CD4-positive, CD25-positive, alpha-beta regulatory T cell (primary cell): ENCODE data around the gene OR2V2. TPM values are rescaled to one million over a fixed set of nuclear protein-coding genes. Genes with fewer than 3 reads are reported as not detected.
"Not testable (repeated sequence)": the region's sequence is repeated elsewhere in the genome, so short reads cannot be mapped to it uniquely, and the experiment has no call there.

Source experiments
- ATAC-seq, 2 donors: fragments of 150-1000 bp; cut with Tn5 transposase; one replicate each; pipeline ENCODE4 v1.10.0; 2021; ENCODE audit warnings: low read depth in 2 of 2, moderate number of reproducible peaks in 2 of 2, moderate library complexity in 1 of 2
- DNase-seq, 3 donors: peaks; one replicate each; pipeline versions ENCODE4 v3.0.0 to v3.0.0-alpha.2; 2012 to 2022; ENCODE audit warnings: mixed read lengths in 1 of 3
- H3K27ac ChIP-seq: one replicate; pipeline ENCODE4 v1.7.0; 2013; ENCODE audit warnings: mild to moderate bottlenecking, low read length; ENCODE audit not compliant: insufficient read depth, poor library complexity, severe bottlenecking
- H3K27me3 ChIP-seq: one replicate; pipeline ENCODE4 v1.7.0; 2013; ENCODE audit warnings: low read length; ENCODE audit not compliant: control insufficient read depth, insufficient read depth
- H3K36me3 ChIP-seq: one replicate; pipeline ENCODE4 v1.7.0; 2013; ENCODE audit warnings: mild to moderate bottlenecking, low read length, moderate library complexity; ENCODE audit not compliant: control insufficient read depth, insufficient read depth
- H3K4me1 ChIP-seq: 2 replicates; pipeline ENCODE4 v1.7.0; 2013; ENCODE audit warnings: mild to moderate bottlenecking, low read length; ENCODE audit not compliant: insufficient read depth, control insufficient read depth, poor library complexity, severe bottlenecking
- H3K4me3 ChIP-seq: one replicate; pipeline ENCODE4 v1.7.0; 2013; ENCODE audit warnings: low read depth, mild to moderate bottlenecking, low read length, moderate library complexity
- H3K9me3 ChIP-seq, 2 experiments: 1 replicate in 1 of 2; 2 replicates in 1 of 2; pipeline ENCODE4 v1.7.0; 2013; ENCODE audit warnings: low read length in 2 of 2, mild to moderate bottlenecking in 1 of 2, moderate library complexity in 1 of 2; ENCODE audit not compliant: control insufficient read depth in 2 of 2
- H3K27ac Mint-ChIP-seq, 3 donors: one replicate each; pipeline ENCODE4 v1.8.0; 2020 to 2022; ENCODE audit warnings: mild to moderate bottlenecking in 3 of 3, mixed read lengths in 3 of 3, moderate library complexity in 2 of 3
- H3K27me3 Mint-ChIP-seq: one replicate; pipeline ENCODE4 v1.8.0; 2022; ENCODE audit warnings: mild to moderate bottlenecking, mixed read lengths
- H3K36me3 Mint-ChIP-seq: one replicate; pipeline ENCODE4 v1.8.0; 2020; ENCODE audit warnings: mixed read lengths
- H3K4me1 Mint-ChIP-seq, 4 donors: one replicate each; pipeline ENCODE4 v1.8.0; 2020 to 2022; ENCODE audit warnings: mixed read lengths in 4 of 4, mild to moderate bottlenecking in 1 of 4
- H3K4me3 Mint-ChIP-seq, 4 donors: one replicate each; pipeline ENCODE4 v1.8.0; 2020 to 2022; ENCODE audit warnings: mild to moderate bottlenecking in 4 of 4, mixed read lengths in 4 of 4, moderate library complexity in 3 of 4
- H3K9me3 Mint-ChIP-seq, 7 donors: one replicate each; pipeline ENCODE4 v1.8.0; 2020 to 2022; ENCODE audit warnings: mixed read lengths in 7 of 7, mild to moderate bottlenecking in 3 of 7, moderate library complexity in 2 of 7
- polyA plus RNA-seq, 4 donors: library from polyadenylated mRNA; unstranded; fragments of 300-500 nt; fragmentation: Illumina TruSeq; gene quantifications; one replicate each; pipeline ENCODE4 v1.2.3, GENCODE V29; 2021
- total RNA-seq: library from RNA; stranded (reverse); gene quantifications from one replicate; pipeline ENCODE4 v1.2.3, GENCODE V29; 2022

OR2V2 gene
- total and polyA plus RNA-seq, 5 donors from 2014 or later: not detected

DNA sequence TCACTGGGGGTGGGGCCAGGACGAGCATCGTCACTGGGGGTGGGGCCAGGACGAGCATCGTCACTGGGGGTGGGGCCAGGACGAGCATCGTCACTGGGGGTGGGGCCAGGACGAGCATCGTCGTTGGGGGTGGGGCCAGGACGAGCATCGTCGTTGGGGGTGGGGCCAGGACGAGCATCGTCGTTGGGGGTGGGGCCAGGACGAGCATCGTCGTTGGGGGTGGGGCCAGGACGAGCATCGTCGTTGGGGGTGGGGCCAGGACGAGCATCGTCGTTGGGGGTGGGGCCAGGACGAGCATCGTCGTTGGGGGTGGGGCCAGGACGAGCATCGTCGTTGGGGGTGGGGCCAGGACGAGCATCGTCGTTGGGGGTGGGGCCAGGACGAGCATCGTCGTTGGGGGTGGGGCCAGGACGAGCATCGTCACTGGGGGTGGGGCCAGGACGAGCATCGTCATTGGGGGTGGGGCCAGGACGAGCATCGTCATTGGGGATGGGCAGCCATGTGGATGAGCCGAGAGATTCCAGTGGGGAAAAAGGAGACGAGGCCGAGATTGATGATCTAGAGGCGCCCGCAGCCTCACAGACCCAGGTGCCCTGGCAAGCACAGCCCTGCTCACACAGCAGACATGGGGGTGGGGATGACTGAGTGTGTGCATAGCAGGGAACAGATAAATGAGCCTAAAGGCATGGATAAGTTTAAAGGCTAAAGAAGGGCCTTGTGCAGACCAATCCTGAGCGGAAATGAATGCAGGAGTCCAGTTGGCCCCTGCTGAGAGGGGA is 13.6 kb downstream of the OR2V2 start:
- Histone ChIP-seq H3K27ac (peak overlapping the region; percentile 78), H3K4me1 (peaks cover 11% of the 10 kb centered on the region), H3K4me3 (peak overlapping the region; percentile 44)
- peak overlapping the region in 2 of 3 donors; percentile 91 to 99 for H3K27ac Mint-ChIP-seq
- H3K4me3 Mint-ChIP-seq: peak overlapping the region; percentile 24 to 84 (median 77)
- H3K27me3 ChIP-seq, H3K36me3 ChIP-seq, H3K9me3 ChIP-seq, H3K36me3 Mint-ChIP-seq, H3K9me3 Mint-ChIP-seq: not testable (repeated sequence)
- peaks cover 39% of the 10 kb centered on the region for H3K27me3 Mint-ChIP-seq
- ATAC-seq (peak in 1 of 2 donors; percentile 25), DNase-seq (peak; percentile 53 to 75 (median 62))
- H3K4me1 Mint-ChIP-seq: peaks cover 6 to 16% (median 11%) of the 10 kb centered on the region in 4 donors

DNA sequence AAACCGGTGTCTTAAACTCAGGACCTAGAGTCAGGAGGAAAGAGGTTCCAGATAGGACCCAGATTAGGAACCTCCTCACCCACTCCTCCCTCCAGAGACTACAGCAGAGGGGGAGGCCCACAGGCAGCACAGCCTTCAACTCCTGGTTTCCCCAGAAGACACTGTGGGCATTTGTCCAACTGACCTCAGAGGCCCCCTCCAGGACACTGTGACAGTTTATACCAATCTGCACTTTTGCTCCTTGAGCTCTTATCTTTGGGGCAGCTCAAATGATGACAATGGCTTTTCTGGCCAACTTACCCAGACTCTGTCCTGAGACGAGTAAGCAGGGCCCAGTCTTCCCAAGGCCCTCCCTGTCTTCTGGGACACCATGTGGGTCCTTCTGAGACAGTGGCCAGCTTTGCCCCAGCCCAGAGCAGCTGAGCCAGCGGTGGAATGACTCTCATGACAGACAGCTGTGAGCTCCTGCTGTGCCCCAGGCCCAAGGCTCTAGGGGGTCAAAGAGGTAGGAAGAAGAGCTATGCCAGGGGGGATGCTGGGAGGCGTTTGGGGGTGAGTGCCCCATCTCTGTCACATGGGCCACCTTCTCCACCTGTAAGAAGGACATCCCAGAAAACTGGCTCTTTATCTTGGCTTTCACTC is 14.3 kb downstream of the OR2V2 start:
- Mint-ChIP-seq H3K36me3 (no peaks in the 10 kb centered on the region), H3K9me3 (peaks cover 0 to 6% (median 0%) of the 10 kb centered on the region in 7 donors), H3K27me3 (peaks cover 45% of the 10 kb centered on the region), H3K4me3 (peak overlapping the region; percentile 38 to 77 (median 58)), H3K4me1 (peaks cover 6 to 20% (median 13%) of the 10 kb centered on the region in 4 donors), H3K27ac (peak overlapping the region in 2 of 3 donors; percentile 91)
- DNase-seq (no peak), ATAC-seq (no peak)
- H3K36me3 ChIP-seq: no peaks in the 10 kb centered on the region
- peak overlapping the region; percentile 78 for H3K27ac ChIP-seq
- peaks cover 11% of the 10 kb centered on the region for H3K4me1 ChIP-seq
- H3K27me3 ChIP-seq: no peaks in the 10 kb centered on the region
- no peaks in the 10 kb centered on the region for H3K9me3 ChIP-seq
- H3K4me3 ChIP-seq: peak overlapping the region; percentile 44

DNA sequence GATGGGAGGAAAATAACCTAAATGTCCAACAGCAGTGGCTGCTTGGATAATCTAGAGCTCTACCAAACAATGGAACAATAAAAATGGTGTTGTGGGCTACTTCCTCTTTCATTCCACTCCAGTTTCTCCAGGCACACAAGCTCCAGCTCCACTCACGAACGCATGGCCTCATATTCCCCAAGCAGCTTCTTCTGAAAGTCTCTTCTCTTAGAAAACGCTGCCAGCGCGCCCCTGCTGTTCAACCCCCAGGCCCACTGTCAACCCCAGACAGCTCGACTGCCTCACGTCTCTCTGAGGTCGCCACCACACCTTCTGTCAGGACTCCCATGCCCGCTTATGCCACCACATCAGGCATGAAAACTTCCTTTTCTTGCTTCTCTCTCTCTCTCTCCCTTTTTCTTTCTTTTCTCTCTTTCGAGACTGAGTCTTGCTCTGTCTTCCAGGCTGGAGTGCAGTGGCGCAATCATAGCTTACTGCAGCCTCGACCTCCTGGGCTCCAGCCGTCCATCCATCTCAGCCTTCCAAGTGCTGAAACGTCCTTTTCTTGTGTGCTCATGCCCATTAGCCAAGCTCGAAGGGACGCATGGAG is 16.2 kb downstream of the OR2V2 start:
- Mint-ChIP-seq H3K27ac (peak overlapping the region in 2 of 3 donors; percentile 43 to 85), H3K4me1 (peaks cover 10 to 34% (median 15%) of the 10 kb centered on the region in 4 donors), H3K36me3 (no peaks in the 10 kb centered on the region), H3K9me3 (peaks cover 0 to 6% (median 0%) of the 10 kb centered on the region in 7 donors), H3K4me3 (peak overlapping the region; percentile 24 to 75 (median 69)), H3K27me3 (peaks cover 55% of the 10 kb centered on the region)
- Histone ChIP-seq H3K27ac (no peak overlapping the region), H3K36me3 (no peaks in the 10 kb centered on the region), H3K4me3 (no peak overlapping the region), H3K9me3 (no peaks in the 10 kb centered on the region), H3K27me3 (peaks cover 13% of the 10 kb centered on the region), H3K4me1 (peaks cover 15% of the 10 kb centered on the region)
- DNase-seq (no peak), ATAC-seq (no peak)

DNA sequence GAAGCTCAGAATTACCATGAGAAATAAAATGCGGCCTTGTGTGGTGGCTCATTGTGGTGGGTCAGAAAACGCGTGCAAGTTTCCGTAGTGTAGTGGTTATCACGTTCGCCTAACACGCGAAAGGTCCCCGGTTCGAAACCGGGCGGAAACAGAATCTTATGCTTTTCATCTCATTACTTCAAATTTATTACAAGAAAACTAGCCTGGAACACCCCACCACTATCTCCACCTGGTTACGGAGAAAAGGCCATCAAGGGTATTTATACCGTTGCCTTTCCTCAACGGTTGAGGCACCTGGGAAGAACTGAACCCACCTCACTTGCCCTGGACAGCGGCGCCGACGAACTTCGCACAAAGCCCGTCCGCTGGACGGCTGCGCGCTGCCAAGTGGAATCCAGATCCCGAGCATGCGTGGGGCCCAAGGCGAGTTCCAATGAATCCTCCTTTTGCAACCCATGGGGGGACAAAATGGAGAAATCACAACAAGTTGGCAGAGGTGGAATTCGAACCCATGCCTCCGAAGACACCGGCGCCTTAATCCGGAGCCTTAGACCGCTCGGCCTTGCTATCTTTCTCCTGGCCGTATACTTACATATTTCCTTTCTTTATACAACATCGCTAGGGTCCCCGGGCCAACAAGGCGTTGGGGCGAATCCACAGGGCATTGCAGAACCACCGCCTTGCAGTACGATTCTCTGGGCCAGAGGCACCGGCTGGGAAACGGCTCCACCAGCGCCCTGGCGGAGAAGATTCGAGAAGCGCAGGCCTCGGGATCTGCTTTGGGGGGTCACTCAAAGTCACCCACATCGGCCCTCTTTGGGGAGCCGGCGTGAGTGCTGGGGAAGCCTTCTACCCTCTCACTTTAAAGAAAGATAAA is 16.9 kb downstream of the OR2V2 start:
- Histone ChIP-seq H3K27me3 (peaks cover 17% of the 10 kb centered on the region), H3K36me3 (no peaks in the 10 kb centered on the region), H3K4me3 (no peak overlapping the region), H3K9me3 (no peaks in the 10 kb centered on the region), H3K27ac (no peak overlapping the region), H3K4me1 (peaks cover 14% of the 10 kb centered on the region)
- peak overlapping the region in 2 of 3 donors; percentile 43 to 63 for H3K27ac Mint-ChIP-seq
- H3K36me3 Mint-ChIP-seq: no peaks in the 10 kb centered on the region
- peaks cover 10 to 37% (median 16%) of the 10 kb centered on the region in 4 donors for H3K4me1 Mint-ChIP-seq
- H3K9me3 Mint-ChIP-seq: peaks cover 0 to 6% (median 0%) of the 10 kb centered on the region in 7 donors
- H3K4me3 Mint-ChIP-seq: peak overlapping the region; percentile 67 to 89 (median 73)
- DNase-seq (no peak), ATAC-seq (no peak)
- peaks cover 58% of the 10 kb centered on the region for H3K27me3 Mint-ChIP-seq

DNA sequence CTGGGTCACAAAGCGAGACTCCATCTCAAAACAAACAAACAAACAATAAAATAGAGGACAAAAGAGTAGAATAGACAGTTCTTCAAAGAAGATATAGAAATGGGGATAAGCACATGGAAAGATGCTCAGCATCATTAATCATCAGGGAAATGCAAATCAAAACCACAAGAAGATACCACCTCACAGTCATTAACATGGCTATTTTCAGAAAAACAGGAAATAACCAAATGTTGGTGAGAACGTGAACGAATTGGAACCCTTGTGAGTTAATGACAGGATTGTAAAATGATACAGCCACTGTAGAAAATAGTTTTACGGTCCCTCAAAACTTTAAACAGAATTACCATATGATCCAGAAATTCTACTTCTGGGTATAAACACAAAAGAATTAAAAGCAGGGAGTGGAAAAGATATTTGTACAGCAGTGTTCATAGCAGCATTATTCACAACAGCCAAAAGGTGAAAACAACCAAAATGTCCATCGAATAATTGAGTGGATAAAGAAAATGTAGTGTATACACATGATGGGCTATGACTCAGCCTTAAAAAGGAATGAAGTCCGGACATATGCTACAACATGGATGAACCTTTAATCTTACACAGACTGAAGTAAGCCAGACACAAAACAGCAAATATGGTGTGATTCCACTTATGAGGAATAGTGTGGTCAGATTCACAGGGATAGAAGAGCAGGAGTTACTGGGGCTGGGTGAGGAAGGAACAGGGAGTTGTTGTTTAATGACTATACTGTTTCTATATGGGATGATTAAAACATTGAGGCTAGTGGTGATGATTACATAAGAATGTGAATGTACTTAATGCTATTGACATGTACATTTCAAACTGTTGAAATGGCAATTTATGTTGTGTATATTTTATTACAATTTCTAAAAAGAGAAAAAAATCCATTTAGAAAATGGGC is 19.7 kb downstream of the OR2V2 start:
- Histone ChIP-seq H3K4me1 (peaks cover 4% of the 10 kb centered on the region), H3K4me3 (no peak overlapping the region), H3K27me3 (peaks cover 29% of the 10 kb centered on the region), H3K9me3 (no peaks in the 10 kb centered on the region), H3K36me3 (no peaks in the 10 kb centered on the region), H3K27ac (no peak overlapping the region)
- H3K27me3 Mint-ChIP-seq: peaks cover 82% of the 10 kb centered on the region
- no peak overlapping the region for H3K27ac Mint-ChIP-seq
- peaks cover 0 to 7% (median 0%) of the 10 kb centered on the region in 7 donors for H3K9me3 Mint-ChIP-seq
- H3K4me1 Mint-ChIP-seq: peaks cover 10 to 40% (median 22%) of the 10 kb centered on the region in 4 donors
- no peak for DNase-seq
- no peak for ATAC-seq
- peak overlapping the region in 1 of 4 donors; percentile 19 for H3K4me3 Mint-ChIP-seq
- no peaks in the 10 kb centered on the region for H3K36me3 Mint-ChIP-seq

DNA sequence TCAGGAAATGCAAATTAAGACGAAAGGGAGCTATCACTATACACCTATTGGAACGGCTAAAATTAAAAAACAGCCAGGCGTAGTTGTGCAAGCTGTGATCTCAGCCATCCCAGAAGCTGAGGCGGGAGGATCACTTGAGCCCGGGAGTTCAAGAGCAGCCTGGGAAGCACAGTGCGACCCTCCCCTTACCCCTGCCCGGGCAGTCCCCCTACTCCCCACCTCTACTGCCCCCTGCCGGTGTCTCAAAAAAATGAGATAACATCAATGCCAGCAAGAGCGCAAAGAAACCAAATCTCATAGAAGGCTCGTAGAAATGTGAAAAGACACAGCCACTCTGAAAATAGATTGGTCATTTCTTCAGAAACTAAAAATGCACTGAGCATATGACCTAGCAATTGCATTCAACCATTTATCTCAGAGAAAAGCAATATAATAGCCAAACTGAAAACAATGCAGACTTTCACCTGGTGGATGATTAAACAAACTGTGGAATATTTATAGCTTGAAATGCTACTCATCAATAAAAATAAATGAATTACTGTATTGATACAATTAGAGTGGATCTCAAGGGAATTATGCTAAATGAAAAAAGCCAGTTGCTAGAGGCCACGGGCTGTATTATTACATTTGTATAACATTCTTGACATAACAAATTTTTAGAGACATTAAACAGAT is 20.6 kb downstream of the OR2V2 start:
- Histone ChIP-seq H3K27ac (no peak overlapping the region), H3K4me1 (peaks cover 4% of the 10 kb centered on the region), H3K9me3 (no peaks in the 10 kb centered on the region), H3K36me3 (no peaks in the 10 kb centered on the region), H3K27me3 (peaks cover 37% of the 10 kb centered on the region), H3K4me3 (no peak overlapping the region)
- Mint-ChIP-seq H3K27me3 (peaks cover 89% of the 10 kb centered on the region), H3K9me3 (peaks cover 0 to 7% (median 0%) of the 10 kb centered on the region in 7 donors), H3K27ac (peak overlapping the region in 1 of 3 donors; percentile 83), H3K36me3 (no peaks in the 10 kb centered on the region), H3K4me3 (peak overlapping the region in 2 of 4 donors; percentile 56 to 63), H3K4me1 (peaks cover 13 to 44% (median 25%) of the 10 kb centered on the region in 4 donors)
- ATAC-seq (no peak), DNase-seq (peak in 1 of 3 donors; percentile 44)
